ENCODE measurements around the gene TMEM17.
A peak's percentile ranks its signal among the peaks of the same experiment; 100 is the strongest.

Gene TMEM17

DNA sequence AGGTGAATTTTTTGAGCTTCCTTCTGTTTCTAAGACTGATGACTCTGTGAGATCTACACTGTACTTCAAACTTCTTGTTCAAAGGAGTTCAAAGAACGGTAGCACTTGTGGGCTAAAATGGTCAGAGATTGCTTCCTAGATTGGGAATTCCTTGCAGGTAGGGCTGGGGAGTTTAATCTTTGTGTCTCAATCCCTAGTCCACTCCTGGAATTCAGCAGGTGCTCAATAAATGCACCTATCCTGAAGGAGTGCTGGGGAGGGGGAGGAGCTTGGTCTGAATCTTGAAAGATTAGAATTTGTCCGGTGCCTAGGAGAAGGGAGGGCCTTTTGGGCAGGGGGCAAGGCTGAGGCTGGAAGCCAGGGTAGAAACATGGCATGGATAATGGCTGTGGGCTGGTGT lies 34.6 kb downstream of the TMEM17 start:
- no peak for DNase-seq

GRCh38 chr2:62469548-62469947 lies 36.4 kb downstream of the TMEM17 start:
- DNase-seq, result no peak

DNA sequence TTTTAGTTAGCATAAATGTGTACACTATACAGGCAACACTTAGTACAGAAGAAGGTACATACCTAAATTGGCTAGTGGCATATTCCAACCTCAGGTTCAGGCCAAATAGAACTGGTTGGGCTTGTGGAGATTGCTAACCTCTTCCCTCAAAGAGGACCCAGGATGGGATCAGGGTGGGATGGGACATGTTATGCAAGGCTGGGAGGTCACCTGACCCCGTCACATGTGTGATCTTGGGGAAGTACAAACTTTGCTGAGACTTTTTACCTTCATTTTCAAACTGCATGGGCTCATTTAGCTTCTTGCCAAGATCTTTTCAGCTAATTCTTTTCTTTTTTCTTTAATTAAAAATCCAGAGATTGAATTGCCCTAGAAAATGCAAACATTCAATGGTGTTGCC lies 36.9 kb downstream of the TMEM17 start:
- DNase-seq, result no peak

DNA sequence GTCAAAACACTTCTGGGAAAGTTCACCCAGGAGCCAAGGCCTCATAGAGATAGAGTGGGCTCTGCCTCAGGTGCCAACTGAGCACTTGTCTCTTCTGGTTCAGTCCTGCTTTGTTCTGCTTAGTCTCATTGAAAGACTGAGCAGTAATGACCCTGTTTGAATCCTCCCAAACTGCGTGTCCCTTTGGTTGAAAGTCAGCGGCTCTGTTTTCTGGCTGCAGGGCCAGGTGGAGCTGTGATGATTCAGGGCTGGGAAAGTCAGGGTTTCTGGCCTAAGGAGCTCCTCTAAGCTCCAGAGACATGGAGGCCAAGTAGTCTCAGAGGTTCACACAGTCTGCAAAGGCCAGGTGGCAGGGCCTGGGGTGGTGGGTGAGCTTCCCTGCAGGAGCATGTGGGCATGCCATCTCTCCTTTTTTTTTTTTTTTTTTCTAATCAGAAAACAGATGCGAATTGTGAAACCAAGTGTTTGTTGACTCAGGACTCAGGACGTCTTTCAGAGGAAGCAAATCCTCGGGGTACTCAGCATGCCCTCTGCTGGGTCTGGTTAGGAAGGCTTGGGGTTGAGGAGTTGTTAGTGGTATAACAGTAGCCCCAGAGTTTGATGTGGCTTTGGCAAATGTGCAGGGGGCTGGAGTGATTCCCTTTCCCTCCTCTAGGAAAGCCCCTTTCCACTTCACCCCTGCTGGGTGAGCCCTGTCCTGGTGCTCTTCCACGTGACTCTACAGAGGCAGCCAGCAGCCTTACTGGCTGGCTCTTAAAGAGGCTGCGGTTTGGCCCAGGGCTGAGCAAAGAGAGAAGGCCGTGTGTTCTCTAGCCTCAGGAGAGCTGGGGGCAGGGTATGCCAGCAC lies 38.3 kb downstream of the TMEM17 start:
- no peak for DNase-seq

DNA sequence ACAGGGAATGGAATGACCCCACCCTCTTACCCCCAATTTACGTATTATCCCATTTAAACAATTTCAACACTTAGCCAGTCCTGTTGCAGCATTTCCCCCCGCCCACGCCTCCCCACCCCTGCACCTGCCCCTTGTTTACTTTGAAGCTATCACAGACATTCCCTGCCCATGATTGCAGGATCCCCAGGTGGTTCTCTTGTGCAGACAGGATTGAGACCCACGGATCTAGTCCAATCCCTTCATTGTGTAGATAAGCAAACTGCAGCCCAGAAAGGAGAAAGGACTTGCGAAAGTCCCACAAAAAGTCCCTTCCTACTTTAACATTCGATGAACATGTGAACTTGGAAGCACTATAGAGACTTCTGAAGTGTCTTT lies 38.9 kb downstream of the TMEM17 start:
- DNase-seq, result no peak

GRCh38 chr2:62466503-62466854 lies 39.5 kb downstream of the TMEM17 start:
- no peak for DNase-seq

GRCh38 chr2:62465741-62466502 lies 40.1 kb downstream of the TMEM17 start:
- no peak for DNase-seq

DNA sequence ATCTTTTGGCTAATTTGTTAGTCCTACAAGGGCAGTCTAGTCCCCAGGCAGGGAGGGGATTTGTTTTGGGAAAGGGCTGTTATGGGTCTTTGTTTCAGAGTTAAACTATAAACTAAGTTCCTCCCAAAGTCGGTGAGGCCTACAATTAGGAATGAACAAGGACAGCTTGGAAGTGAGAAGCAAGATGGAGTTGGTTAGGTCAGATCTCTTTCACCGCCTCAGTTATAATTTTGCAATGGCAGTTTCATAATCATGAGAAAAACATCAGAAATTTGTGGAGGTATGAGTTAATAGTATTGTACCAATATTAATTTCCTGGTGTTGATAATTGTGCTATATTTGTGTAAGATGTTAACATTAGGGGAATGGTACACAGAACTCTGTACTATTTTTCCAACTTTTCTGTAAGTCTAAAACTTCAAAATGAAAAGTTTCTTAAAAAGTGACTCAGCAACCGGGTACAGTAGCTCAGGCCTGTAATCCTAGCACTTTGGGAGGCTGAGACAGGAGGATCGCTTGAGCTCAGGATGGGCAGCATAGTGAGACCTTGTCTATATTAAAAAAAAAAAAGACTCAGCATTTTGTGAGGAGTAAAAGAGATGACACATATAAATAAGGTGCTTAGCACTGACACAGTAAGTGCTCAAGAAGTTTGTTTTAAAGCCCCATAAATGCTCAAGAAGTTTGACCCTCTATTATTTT lies 40.8 kb downstream of the TMEM17 start:
- no peak for DNase-seq

DNA sequence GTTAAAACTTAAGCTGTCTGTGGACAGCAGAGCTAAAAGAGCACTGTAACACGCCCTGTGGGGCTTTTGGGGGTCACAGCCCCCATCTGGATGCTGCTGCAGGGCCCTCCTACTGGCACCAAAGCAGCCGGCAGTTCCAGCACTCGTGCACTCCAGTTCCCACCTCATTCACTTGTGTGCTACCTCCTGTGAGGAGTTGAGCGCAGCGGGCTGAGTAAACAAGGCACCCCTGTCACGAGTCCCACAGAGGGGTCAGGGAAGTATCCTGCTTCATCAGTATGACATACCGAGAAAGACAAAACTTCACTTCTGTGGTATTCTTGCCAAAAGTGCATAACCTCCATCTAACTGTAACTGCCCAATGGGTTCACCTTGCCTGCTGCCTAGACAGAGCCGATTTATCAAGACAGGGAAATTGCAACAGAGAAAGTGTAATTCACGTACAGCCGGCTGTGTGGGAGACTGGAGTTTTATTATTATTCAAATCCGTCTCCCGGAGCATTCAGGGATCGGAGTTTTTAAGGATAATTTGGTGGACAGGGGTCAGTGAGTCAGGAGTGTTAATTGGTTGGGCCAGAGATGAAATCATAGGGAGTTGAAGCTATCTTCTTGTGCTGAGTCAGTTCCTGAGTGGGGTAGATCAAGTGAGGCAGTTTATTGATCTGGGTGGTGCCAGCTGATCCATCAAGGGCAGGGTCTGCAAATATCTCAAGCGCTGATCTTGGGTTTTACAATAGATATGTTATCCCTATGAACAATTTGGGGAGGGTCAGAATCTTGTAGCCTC lies 41.6 kb downstream of the TMEM17 start:
- DNase-seq, result no peak

DNA sequence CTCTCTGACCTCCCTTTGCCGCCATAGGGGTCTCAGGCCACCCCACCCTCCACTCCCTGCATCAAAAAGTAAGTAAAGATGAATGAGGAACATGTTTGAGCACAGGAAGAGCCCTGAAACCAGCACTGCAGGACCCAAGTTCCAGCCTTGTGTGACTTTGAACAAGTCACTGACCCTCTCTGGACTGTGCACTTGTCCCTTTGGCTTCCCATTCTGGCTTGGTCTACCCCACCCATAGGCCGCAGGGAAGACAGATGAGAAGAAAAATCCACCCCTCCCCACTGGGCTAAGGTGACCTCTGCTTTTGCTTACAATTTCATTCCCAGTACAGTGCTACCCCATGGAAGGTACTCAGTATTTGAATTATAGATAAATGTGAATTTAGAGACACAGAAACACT lies 43.8 kb downstream of the TMEM17 start:
- no peak for DNase-seq

DNA sequence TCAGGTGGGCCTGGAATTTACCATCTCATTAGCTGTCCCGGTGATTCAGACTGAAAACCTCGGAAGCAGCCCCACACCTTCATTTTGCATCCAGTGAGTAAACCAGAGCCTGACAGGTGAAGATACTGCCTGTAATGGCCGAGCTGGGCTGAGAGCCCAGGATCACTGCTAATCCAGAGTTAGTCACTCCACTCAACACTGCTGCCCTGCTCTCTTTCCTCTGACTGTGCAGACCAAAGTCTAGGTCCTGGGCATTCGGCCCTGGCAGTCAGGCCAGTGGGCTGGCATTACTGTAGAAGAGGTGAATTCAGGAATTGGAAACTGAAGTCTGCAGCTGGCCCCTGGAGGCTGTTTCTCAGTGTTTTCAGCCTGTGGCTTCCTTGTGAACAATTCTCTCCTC lies 44.3 kb downstream of the TMEM17 start:
- DNase-seq, result no peak

- DNase-seq, result no peak
Observed at GRCh38 chr2:62461017-62461553, 44.9 kb downstream of the TMEM17 start.

GRCh38 chr2:62460175-62460574 lies 45.8 kb downstream of the TMEM17 start:
- no peak for DNase-seq

GRCh38 chr2:62459672-62460071 lies 46.3 kb downstream of the TMEM17 start:
- DNase-seq, result no peak

GRCh38 chr2:62459106-62459505 lies 46.9 kb downstream of the TMEM17 start:
- DNase-seq, result no peak

- DNase-seq, result no peak
Observed at GRCh38 chr2:62458671-62459081, 47.3 kb downstream of the TMEM17 start.

DNA sequence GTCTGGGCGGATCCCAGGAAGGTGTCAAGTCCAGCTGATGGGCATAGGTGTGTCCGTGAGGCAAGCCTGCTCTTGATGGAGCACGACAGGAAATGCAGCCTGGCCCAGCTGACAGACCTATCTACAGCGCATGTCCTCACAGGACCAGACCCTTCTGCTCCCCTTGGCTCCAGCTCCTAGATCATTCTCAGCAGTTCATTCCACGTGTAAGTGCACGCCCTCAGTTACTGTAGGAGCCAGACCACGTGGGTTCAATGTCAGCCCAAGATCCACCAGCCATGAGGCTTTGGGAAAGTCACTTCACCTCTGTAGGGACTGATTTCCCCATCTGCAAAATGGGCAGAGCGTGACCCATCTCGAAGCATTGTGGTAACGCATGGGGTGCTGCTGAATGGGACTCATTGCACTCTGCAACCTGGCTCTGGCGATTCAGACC lies 47.8 kb downstream of the TMEM17 start:
- no peak for DNase-seq

- DNase-seq, result no peak
Observed at GRCh38 chr2:62457556-62457955, 48.4 kb downstream of the TMEM17 start.

DNA sequence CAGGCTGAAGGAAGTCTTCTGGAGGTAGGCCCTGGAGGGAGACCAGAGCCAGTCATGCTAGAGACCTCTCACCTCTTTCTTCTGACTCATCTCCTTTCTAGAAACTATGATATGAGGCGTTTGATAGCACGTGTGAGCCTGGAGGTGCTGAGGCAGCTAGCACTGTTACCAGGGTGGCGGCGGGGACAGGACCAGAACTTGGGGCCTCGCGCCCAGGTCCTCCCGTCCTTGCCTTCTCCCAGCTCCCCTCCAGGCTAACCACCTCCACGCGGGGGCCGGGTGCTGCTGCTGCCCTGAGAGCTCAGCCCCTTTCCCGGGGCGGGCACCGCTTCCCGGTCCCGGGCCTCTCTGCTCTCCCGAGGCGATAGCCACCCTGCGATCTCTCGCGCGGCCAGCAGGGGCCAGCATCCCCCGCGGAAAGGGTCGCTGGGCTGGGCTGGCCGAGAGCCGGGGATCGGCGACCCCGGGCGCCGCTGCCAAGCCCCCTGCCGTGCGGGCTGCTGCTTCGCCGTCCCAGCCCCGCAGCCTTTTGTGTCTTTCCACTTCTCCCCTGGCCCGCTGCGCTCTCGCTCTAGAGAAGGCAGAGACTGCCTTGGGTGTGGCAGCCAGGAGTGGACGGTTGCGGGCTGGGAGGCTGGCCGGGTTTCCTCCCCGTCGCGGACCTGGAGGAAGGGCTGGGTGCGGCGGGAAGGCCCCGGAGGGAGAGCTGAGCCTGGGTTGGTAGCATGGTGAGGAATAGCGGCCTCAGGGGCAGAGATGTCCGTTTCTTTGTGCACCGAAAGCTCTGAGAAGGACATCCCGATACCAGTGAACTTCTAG lies 49.1 kb downstream of the TMEM17 start:
- peak; percentile 41 for DNase-seq

GRCh38 chr2:62455957-62456692 lies 49.9 kb downstream of the TMEM17 start:
- DNase-seq, result no peak

GRCh38 chr2:62453955-62454354 lies 52.0 kb downstream of the TMEM17 start:
- no peak for DNase-seq

Data from NCI-H1694 treated with DMSO at 0.1 percent for 48 hours (cell line).